Measurements from ENCODE around the gene SDR42E2. TPM values are rescaled to one million over a fixed set of nuclear protein-coding genes. Genes with fewer than 3 reads are reported as not detected.

Gene SDR42E2
- total RNA-seq (ENCODE audit: low replicate concordance) = not detected in 2 replicates

DNA sequence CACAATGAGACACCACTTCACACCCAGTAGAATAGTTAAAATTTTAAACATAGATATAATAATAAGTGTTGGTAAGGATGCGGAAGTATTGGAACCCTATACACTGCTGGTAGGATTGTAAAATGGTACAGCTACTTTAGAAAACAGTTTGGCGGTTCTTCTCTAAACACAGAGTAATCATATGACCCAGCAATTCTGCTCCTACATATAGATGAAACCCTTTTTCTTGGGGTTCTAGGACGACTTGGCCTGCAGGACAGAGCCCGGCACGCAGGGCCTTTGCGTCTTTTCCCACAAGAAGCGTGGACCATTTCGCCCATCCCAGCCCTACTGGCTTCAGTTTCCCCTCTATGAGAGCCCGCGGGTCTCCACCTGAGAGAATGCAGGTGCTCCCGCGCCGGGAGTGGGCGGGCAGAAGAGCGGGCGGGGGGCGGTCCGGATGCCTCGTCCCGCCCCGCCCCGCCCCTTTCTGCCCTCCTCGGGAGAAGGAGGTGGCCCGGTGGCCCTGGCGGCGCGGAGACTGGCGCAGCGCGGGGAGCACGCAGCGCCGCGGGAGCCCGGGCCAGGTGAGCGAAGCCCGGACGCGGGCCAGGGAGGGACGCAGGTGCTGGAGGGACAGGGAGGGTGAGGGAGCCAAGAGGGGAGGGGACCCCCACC is at the start of gene SDR42E2:
TSS of gene SDR42E2 (plus strand) at position 508 of the 657 bp plus-strand sequence. CDS start 3,077 bp downstream, outside the sequence.
- TF ChIP-seq, protein P1, sequence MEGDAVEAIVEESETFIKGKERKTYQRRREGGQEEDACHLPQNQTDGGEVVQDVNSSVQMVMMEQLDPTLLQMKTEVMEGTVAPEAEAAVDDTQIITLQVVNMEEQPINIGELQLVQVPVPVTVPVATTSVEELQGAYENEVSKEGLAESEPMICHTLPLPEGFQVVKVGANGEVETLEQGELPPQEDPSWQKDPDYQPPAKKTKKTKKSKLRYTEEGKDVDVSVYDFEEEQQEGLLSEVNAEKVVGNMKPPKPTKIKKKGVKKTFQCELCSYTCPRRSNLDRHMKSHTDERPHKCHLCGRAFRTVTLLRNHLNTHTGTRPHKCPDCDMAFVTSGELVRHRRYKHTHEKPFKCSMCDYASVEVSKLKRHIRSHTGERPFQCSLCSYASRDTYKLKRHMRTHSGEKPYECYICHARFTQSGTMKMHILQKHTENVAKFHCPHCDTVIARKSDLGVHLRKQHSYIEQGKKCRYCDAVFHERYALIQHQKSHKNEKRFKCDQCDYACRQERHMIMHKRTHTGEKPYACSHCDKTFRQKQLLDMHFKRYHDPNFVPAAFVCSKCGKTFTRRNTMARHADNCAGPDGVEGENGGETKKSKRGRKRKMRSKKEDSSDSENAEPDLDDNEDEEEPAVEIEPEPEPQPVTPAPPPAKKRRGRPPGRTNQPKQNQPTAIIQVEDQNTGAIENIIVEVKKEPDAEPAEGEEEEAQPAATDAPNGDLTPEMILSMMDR (IDR thresholded peaks at IDR 0.05; ENCODE audit: insufficient read depth, low read length) = no peak
- DNase-seq (ENCODE audit: low read depth) = no peak
- no peak within 1 kb of the TSS for H3K4me3 ChIP-seq (ENCODE audit: low read depth, low read length)

DNA sequence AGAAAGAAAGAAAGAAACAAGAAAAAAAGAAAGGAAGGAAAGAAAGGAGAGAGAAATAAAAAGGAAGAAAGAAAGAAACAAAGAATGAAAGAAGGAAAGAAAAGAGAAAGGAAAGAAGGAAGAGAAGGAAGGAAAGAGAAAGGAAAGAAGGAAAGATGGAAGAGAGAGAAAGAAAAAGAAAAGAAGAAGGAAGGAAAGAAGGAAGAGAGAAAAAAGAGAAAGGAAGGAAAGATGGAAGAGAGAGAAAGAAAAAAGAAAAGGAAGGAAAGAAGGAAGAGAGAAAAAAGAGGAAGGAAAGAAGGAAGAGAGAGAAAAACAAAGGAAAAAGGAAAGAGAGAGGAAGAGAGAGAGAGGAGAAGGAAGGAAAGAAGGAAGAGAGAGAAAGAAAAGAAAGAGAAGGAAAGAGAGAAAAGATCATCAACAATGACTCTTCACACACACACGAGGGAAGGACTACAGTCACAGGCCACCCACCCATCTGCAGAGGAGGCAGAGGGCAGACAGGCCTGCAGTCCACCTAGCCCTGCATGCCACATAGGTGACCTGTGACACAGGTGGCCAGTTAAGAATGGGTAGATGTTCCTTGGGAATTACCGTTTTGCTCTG is 46.1 kb upstream of the SDR42E2 start:
- TF ChIP-seq, protein P1 (IDR thresholded peaks at IDR 0.05; ENCODE audit: insufficient read depth, low read length) = no peak
- no peak overlapping the region for H3K4me3 ChIP-seq (ENCODE audit: low read depth, low read length)
- no peak for DNase-seq (ENCODE audit: low read depth)

DNA sequence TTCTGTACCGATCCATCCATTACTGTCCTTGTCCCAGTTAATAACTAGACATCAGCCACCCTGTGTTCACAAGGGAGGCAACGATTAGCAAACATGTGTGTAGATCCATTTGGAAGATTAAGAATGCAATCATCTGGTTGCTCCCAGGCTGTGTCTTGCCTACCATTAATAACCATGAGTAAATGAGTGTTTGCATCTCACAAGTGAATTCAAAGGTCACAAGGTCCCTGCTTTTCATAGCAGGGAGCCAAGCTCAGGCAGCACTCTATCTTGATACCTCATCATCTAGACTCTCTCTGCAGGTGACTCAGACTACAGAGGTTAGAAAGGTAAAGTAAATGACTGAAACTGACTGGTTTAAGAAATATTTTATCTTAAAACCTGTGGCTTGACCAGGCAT is 44.7 kb upstream of the SDR42E2 start:
- H3K4me3 ChIP-seq (ENCODE audit: low read depth, low read length) = no peak overlapping the region
- DNase-seq (ENCODE audit: low read depth) = no peak
- TF ChIP-seq, protein P1 (IDR thresholded peaks at IDR 0.05; ENCODE audit: insufficient read depth, low read length) = no peak

DNA sequence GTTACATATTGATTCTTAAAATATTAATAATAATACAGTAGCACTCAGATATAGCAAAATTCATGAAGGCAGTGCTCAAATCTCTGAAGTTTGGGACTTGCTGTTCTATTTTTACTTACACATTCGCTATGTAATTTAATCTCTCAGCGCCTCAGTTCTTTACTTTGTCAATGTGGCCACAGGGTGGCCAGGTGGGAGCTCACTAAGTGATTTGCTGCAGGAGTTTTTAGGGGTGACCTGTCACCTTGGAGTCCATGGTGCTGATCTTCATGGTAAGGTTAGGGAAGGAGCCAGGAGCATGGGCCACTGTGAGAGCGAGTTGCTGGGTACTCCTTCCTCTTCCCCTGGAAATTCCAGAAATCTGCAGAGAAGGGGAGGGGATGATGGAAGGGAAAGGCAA is 41.9 kb upstream of the SDR42E2 start:
- no peak overlapping the region for H3K4me3 ChIP-seq (ENCODE audit: low read depth, low read length)
- DNase-seq (ENCODE audit: low read depth) = no peak
- TF ChIP-seq, protein P1 (IDR thresholded peaks at IDR 0.05; ENCODE audit: insufficient read depth, low read length) = no peak

DNA sequence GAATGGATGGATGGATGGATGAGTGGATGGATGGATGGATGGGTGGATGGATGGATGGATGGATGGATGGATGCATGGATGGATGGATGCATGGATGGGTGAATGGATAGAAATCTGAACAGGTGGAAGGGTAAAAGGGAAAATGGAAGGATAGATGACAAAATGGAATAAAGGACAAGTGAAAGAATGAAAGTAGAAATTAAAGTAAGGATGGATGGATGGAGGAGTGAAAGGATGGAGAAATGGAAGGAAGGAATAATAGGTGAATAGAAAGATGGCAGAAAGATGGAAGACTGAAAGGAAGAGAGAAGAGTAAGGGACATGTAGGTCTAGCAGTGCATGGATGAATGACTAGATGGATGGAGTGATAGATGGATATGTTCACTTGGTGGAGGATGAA is 40.1 kb upstream of the SDR42E2 start:
- TF ChIP-seq, protein P1 (IDR thresholded peaks at IDR 0.05; ENCODE audit: insufficient read depth, low read length) = no peak
- no peak for DNase-seq (ENCODE audit: low read depth)
- H3K4me3 ChIP-seq (ENCODE audit: low read depth, low read length) = no peak overlapping the region

DNA sequence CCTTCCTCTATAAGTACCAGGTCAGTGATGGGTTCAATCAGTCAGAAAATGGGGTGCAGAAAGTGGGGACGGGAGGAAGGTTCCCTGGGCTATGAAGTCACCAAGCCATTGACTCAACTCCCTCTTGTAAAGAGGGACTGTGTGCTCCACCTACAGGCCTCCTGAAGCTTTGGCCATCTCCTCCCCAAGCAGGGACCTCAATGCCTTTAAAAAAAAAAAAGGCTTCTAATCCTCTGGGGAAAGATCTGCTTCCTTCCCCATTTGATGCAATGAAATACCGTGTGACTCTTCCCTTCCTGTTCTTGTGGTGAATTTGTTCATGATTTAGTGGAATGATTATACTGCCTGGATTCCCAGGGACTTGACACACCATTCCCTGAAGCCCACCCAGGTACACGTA is 39.2 kb upstream of the SDR42E2 start:
- DNase-seq (ENCODE audit: low read depth) = no peak
- TF ChIP-seq, protein P1 (IDR thresholded peaks at IDR 0.05; ENCODE audit: insufficient read depth, low read length) = no peak
- no peak overlapping the region for H3K4me3 ChIP-seq (ENCODE audit: low read depth, low read length)

Measured in fibroblast of the aortic adventitia (primary cell).